ENCODE results near the gene CLCN6. TPM values are rescaled to one million over a fixed set of nuclear protein-coding genes. Genes with fewer than 3 reads are reported as not detected.

The CLCN6 gene
- total and polyA plus RNA-seq, 2 of the 8 experiments (the other 6 are each of a cell fraction or from before 2014, with no cell fraction given), result 15.7 to 26.0 TPM

DNA sequence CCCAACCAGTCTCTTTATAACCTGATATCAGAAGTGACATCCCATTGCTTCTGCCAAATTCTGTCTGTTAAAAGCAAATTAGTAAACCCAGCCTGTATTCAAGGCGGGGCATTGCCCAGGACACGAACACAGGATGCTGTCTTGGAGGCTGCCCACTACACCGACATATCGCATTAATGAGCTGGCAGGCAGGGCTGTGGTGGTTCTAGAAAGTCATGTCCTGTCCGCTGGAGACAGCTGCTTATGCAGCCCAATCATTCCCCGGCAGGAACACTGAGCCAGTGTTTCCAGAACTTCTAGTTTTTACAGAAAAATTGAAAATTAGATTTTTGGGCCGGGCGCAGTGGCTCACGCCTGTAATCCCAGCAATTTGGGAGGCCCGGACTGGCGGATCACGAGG lies 24.7 kb upstream of the CLCN6 start:
- POLR2A ChIA-PET (ENCODE audit: partially characterized antibody), result interaction anchor here (1.2 to 1.4 kb wide), 2 partner anchors 9 to 10 kb away, joined by 3 read pairs; no protein-coding TSS in a partner anchor
- Histone ChIP-seq H3K4me3 (ENCODE audit: extremely low read depth in 1 of 4, insufficient read depth in 2 of 4, low read depth in 3 of 4, low read length in 4 of 4) (no peak overlapping the region), H3K79me2 (ENCODE audit: control insufficient read depth in 1 of 2, insufficient read depth in 2 of 2, low read length in 2 of 2) (no peaks in the 10 kb centered on the region), H2BK5ac (ENCODE audit: low read depth, low read length) (no peak overlapping the region), H3K23me2 (ENCODE audit: low read depth, low read length) (no peaks in the 10 kb centered on the region), H3K27me3 (replicated peaks in 1 of 4; ENCODE audit: control insufficient read depth in 3 of 4, extremely low read depth in 1 of 4, insufficient read depth in 3 of 4, low read length in 3 of 4) (no peaks in the 10 kb centered on the region), H3K14ac (ENCODE audit: insufficient read length) (no peak overlapping the region), H2BK12ac (ENCODE audit: low read depth, low read length) (no peak overlapping the region), H3K36me3 (ENCODE audit: control insufficient read depth in 2 of 4, insufficient read depth in 4 of 4, low read length in 3 of 4) (no peaks in the 10 kb centered on the region), H3K79me1 (ENCODE audit: low read depth, low read length) (no peaks in the 10 kb centered on the region), H3K18ac (ENCODE audit: extremely low read depth, low read length) (no peak overlapping the region), H4K91ac (replicated peaks; ENCODE audit: insufficient read length, low read length) (no peak overlapping the region), H4K5ac (ENCODE audit: insufficient read length, low read depth, low read length) (no peak overlapping the region), H2AFZ (ENCODE audit: low read length) (no peak overlapping the region), H3K4me2 (ENCODE audit: insufficient read depth in 1 of 2, low read depth in 2 of 2, low read length in 2 of 2) (no peak overlapping the region), H3K56ac (replicated peaks; ENCODE audit: insufficient read length, low read depth, low read length) (no peak overlapping the region), H4K20me1 (replicated peaks in 1 of 2; ENCODE audit: control insufficient read depth in 1 of 2, insufficient read depth in 2 of 2, low read length in 2 of 2) (no peaks in the 10 kb centered on the region), H3K4me1 (replicated peaks in 1 of 4; ENCODE audit: control insufficient read depth in 3 of 4, insufficient read depth in 4 of 4, low read length in 3 of 4) (peaks cover 0 to 17% (median 10%) of the 10 kb centered on the region in 4 experiments; a peak in 6 of 7 replicates), H3K23ac (ENCODE audit: insufficient read length) (no peak overlapping the region), H3K4ac (replicated peaks; ENCODE audit: insufficient read length, low read depth, low read length) (no peak overlapping the region), H3K27ac (ENCODE audit: low read depth, low read length) (no peak overlapping the region), H2BK20ac (ENCODE audit: low read length) (no peak overlapping the region), H4K8ac (ENCODE audit: extremely low read depth, insufficient read depth, low read length) (no peak overlapping the region), H2BK15ac (ENCODE audit: low read length) (no peak overlapping the region), H3K9me3 (ENCODE audit: insufficient read depth in 2 of 2, low read depth in 1 of 2, low read length in 1 of 2) (no peaks in the 10 kb centered on the region), H2AK5ac (ENCODE audit: low read depth, low read length) (no peak overlapping the region), H3K9ac (replicated peaks in 1 of 4; ENCODE audit: extremely low read depth in 1 of 4, low read depth in 3 of 4, low read length in 3 of 4) (no peak overlapping the region), H2BK120ac (replicated peaks; ENCODE audit: low read depth, low read length) (no peak overlapping the region)
- TF ChIP-seq RFX5 (IDR thresholded peaks at IDR 0.05; ENCODE audit: borderline replicate concordance, low read depth, low read length) (no peak), JUND (IDR thresholded peaks at IDR 0.05; ENCODE audit: low read length) (no peak), CBX8 (IDR thresholded peaks at IDR 0.05; ENCODE audit: borderline replicate concordance, low read depth, low read length) (no peak), EZH2 (IDR thresholded peaks at IDR 0.05; ENCODE audit: low read depth, low read length, severe bottlenecking) (no peak)
- CTCF ChIA-PET (ENCODE audit: partially characterized antibody), result interaction anchor here (0.6 to 1.3 kb wide), 5 partner anchors 9 to 51 kb away, joined by 3 to 4 read pairs (median 3); partner anchors contain the start of gene AGTRAP
- no peak for FAIRE-seq
- 91% methylated on average over 12 of the region's 12 CpGs; no CpG with 5 or more reads in 1 of the 2 experiments for WGBS, 2 experiments (ENCODE audit: extremely low coverage in 1 of 2, insufficient coverage in 1 of 2, insufficient read length in 1 of 2, insufficient replicate concordance in 2 of 2, low coverage in 1 of 2, low lambda C conversion rate in 2 of 2, missing lambda C conversion rate in 1 of 2)
- no peak for DNase-seq (ENCODE audit: low read depth in 1 of 2, low spot score in 2 of 2)
